HEK293 (cell line): Measurements from ENCODE around the gene PAXX.

Source experiments
- SALL2 ChIP-seq: fragments of 450-650 bp; formaldehyde crosslinking; IDR thresholded peaks from 2 replicates; pipeline ENCODE4 v1.5.0; 2017; ENCODE audit warnings: missing biosample characterization, mild to moderate bottlenecking, missing genetic modification characterization, borderline replicate concordance
- SP2 ChIP-seq: fragments of 450-650 bp; formaldehyde crosslinking; IDR thresholded peaks from 2 replicates; pipeline ENCODE4 v1.5.1; 2016; ENCODE audit warnings: missing biosample characterization, missing genetic modification characterization
- ZBTB8A ChIP-seq: fragments of 450-650 bp; formaldehyde crosslinking; IDR thresholded peaks from 2 replicates; pipeline ENCODE4 v1.5.1; 2016; ENCODE audit warnings: missing biosample characterization, missing genetic modification characterization
- ZFP37 ChIP-seq: fragments of 450-650 bp; formaldehyde crosslinking; IDR thresholded peaks from 2 replicates; pipeline ENCODE4 v1.5.1; 2016; ENCODE audit warnings: missing biosample characterization, missing genetic modification characterization
- ZNF121 ChIP-seq: fragments of 450-650 bp; formaldehyde crosslinking; IDR thresholded peaks from 2 replicates; pipeline ENCODE4 v1.5.1; 2016; ENCODE audit warnings: missing biosample characterization, missing genetic modification characterization
- ZNF274 ChIP-seq, 2 experiments: fragments of 200-500 bp in 1 of 2; fragments of 450-650 bp in 1 of 2; sonication (Bioruptor generic) in 1 of 2; formaldehyde crosslinking in 1 of 2; IDR thresholded peaks; 2 replicates each; pipeline versions ENCODE4 v1.5.1 to v1.6.1; 2014 to 2016; ENCODE audit warnings: borderline replicate concordance in 1 of 2, inconsistent platforms in 1 of 2, low read length in 1 of 2, missing biosample characterization in 1 of 2, missing genetic modification characterization in 1 of 2
- ZNF416 ChIP-seq: fragments of 450-650 bp; formaldehyde crosslinking; IDR thresholded peaks from 2 replicates; pipeline ENCODE4 v1.5.1; 2016; ENCODE audit warnings: missing biosample characterization, missing genetic modification characterization
- ZNF692 ChIP-seq: fragments of 450-650 bp; formaldehyde crosslinking; IDR thresholded peaks from 2 replicates; pipeline ENCODE4 v1.5.1; 2016; ENCODE audit warnings: missing biosample characterization, missing genetic modification characterization
- TF ChIP-seq, protein P1 (sequence below): fragments of 450-650 bp; formaldehyde crosslinking; IDR thresholded peaks from 2 replicates; pipeline ENCODE4 v1.5.1; 2016; ENCODE audit warnings: missing biosample characterization, missing genetic modification characterization
- TF ChIP-seq, protein P2 (sequence below): sonication (generic); formaldehyde crosslinking; IDR thresholded peaks from 2 replicates; pipeline ENCODE4 v1.8.1; 2022; ENCODE audit warnings: mild to moderate bottlenecking, moderate library complexity, missing genetic modification reagents

- TF ChIP-seq ZFP37 (no peak), ZBTB8A (tag by site-specific recombination) (no peak), ZNF274 (IDR thresholded peaks at IDR 0.05; ENCODE audit: low read length) (no peak), ZNF274 (tag by site-specific recombination; IDR thresholded peaks at IDR 0.05; ENCODE audit: borderline replicate concordance) (no peak), SALL2 (no peak), ZNF416 (tag by site-specific recombination) (no peak), SP2 (tag by site-specific recombination) (no peak), ZNF121 (no peak), ZNF692 (tag by site-specific recombination) (no peak)
- TF ChIP-seq, protein P1, sequence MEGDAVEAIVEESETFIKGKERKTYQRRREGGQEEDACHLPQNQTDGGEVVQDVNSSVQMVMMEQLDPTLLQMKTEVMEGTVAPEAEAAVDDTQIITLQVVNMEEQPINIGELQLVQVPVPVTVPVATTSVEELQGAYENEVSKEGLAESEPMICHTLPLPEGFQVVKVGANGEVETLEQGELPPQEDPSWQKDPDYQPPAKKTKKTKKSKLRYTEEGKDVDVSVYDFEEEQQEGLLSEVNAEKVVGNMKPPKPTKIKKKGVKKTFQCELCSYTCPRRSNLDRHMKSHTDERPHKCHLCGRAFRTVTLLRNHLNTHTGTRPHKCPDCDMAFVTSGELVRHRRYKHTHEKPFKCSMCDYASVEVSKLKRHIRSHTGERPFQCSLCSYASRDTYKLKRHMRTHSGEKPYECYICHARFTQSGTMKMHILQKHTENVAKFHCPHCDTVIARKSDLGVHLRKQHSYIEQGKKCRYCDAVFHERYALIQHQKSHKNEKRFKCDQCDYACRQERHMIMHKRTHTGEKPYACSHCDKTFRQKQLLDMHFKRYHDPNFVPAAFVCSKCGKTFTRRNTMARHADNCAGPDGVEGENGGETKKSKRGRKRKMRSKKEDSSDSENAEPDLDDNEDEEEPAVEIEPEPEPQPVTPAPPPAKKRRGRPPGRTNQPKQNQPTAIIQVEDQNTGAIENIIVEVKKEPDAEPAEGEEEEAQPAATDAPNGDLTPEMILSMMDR = no peak
- TF ChIP-seq, protein P2, sequence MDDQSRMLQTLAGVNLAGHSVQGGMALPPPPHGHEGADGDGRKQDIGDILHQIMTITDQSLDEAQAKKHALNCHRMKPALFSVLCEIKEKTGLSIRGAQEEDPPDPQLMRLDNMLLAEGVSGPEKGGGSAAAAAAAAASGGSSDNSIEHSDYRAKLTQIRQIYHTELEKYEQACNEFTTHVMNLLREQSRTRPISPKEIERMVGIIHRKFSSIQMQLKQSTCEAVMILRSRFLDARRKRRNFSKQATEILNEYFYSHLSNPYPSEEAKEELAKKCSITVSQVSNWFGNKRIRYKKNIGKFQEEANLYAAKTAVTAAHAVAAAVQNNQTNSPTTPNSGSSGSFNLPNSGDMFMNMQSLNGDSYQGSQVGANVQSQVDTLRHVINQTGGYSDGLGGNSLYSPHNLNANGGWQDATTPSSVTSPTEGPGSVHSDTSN (CRISPR knock-in tag) = no peak
Measured at GRCh38 chr9:137009217-137009616, 17.0 kb downstream of the PAXX start.
